ENCODE results near the gene GABBR2. TPM values are rescaled to one million over a fixed set of nuclear protein-coding genes. Genes with fewer than 3 reads are reported as not detected.

The GABBR2 gene
- total and polyA plus RNA-seq, 7 experiments from 2014 or later, result not detected

DNA sequence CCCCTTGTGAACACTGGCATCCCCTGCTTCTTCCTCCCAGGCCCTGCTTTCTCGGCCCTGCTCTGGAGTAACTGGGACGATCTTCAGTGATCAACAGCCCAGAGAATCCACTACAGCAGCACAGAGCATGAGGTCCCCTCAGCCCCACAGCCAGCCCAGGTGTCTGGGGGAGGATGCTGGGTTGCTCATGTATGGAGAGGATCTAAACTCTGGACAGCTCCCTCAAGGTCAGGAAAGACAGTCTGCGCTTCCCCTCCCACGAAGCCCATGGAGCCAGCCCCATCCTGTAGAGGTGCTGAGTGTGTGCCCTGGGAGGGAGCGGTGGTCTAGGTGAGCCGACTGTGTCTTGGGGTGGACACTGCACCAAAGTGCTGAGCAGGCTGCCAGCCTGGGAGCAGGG, 190.2 kb downstream of the GABBR2 start:
- peaks cover 0 to 1% (median 0%) of the 10 kb centered on the region in 7 donors for H3K4me1 Mint-ChIP-seq
- no peak overlapping the region for H3K27ac Mint-ChIP-seq
- H3K27me3 Mint-ChIP-seq, result peaks cover 15 to 42% (median 36%) of the 10 kb centered on the region in 5 donors
- Histone ChIP-seq H3K9me3 (ENCODE audit: control insufficient read depth in 2 of 3, low read length in 3 of 3) (no peaks in the 10 kb centered on the region), H3K4me3 (ENCODE audit: low read length) (no peak overlapping the region), H3K4me1 (ENCODE audit: control insufficient read depth in 2 of 2, insufficient read depth in 2 of 2, low read length in 2 of 2) (no peaks in the 10 kb centered on the region), H3K36me3 (ENCODE audit: control insufficient read depth in 2 of 3, insufficient read depth in 3 of 3, low read length in 3 of 3) (no peaks in the 10 kb centered on the region), H3K27ac (ENCODE audit: low read depth, low read length) (no peak overlapping the region), H3K27me3 (ENCODE audit: control insufficient read depth in 2 of 2, insufficient read depth in 2 of 2, low read length in 2 of 2) (no peaks in the 10 kb centered on the region)
- DNase-seq, result no peak
- intact Hi-C loops (cut with micrococcal nuclease), result no loop called here
- CTCF ChIA-PET, result no interaction called here
- H3K36me3 Mint-ChIP-seq, result no peaks in the 10 kb centered on the region
- no peak for ATAC-seq
- no peak overlapping the region for H3K4me3 Mint-ChIP-seq
- no peaks in the 10 kb centered on the region for H3K9me3 Mint-ChIP-seq
- POLR2A ChIA-PET, result no interaction called here

- Mint-ChIP-seq H3K27me3 (peaks cover 8 to 35% (median 33%) of the 10 kb centered on the region in 5 donors), H3K36me3 (no peaks in the 10 kb centered on the region), H3K9me3 (peaks cover 0 to 2% (median 0%) of the 10 kb centered on the region in 11 donors), H3K27ac (no peak overlapping the region), H3K4me3 (no peak overlapping the region), H3K4me1 (peaks cover 0 to 1% (median 0%) of the 10 kb centered on the region in 7 donors)
- Histone ChIP-seq H3K9me3 (ENCODE audit: control insufficient read depth in 2 of 3, low read length in 3 of 3) (no peaks in the 10 kb centered on the region), H3K4me3 (ENCODE audit: low read length) (no peak overlapping the region), H3K27me3 (ENCODE audit: control insufficient read depth in 2 of 2, insufficient read depth in 2 of 2, low read length in 2 of 2) (no peaks in the 10 kb centered on the region), H3K27ac (ENCODE audit: low read depth, low read length) (no peak overlapping the region), H3K4me1 (ENCODE audit: control insufficient read depth in 2 of 2, insufficient read depth in 2 of 2, low read length in 2 of 2) (no peaks in the 10 kb centered on the region), H3K36me3 (ENCODE audit: control insufficient read depth in 2 of 3, insufficient read depth in 3 of 3, low read length in 3 of 3) (no peaks in the 10 kb centered on the region)
- intact Hi-C loops (cut with micrococcal nuclease), result no loop called here
- DNase-seq (no peak), ATAC-seq (no peak)
- CTCF ChIA-PET, result no interaction called here
- POLR2A ChIA-PET, result no interaction called here
These were observed 191.0 kb downstream of the GABBR2 start for GRCh38 chr9:98517761-98518160.

DNA sequence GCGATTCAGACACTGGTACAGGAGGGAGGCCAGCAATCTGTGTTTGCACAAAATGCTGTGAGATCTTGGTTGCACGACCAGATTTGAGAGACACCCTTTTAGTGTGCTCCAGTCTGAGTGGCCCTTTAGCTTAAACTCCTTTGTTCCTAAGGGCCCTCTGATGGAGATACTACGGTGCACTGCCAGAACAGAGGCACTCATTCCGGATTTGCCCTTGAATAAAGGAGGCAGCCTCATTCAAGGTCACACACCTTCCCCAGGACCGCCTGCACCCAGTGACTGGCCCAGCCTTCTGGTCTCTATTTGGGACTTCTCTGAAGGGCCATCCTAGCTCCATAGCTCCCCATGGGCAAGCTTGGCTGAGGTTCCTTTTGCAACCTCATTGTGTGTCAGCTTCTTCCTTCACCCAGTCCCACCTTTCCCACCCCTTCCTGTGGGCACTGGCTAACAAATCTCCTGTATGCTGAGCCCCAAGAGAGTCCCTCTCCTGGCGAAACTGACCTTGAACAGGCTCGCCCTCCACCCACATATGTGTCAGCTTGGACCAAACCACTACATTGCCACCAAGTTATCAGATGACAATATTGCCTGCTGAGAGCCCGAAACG, 191.7 kb downstream of the GABBR2 start:
- ATAC-seq, result no peak
- no peak overlapping the region for H3K27ac Mint-ChIP-seq

GRCh38 chr9:98516205-98516896, 192.4 kb downstream of the GABBR2 start:
- Histone ChIP-seq H3K9me3 (ENCODE audit: control insufficient read depth in 2 of 3, low read length in 3 of 3) (no peaks in the 10 kb centered on the region), H3K27ac (ENCODE audit: low read depth, low read length) (no peak overlapping the region), H3K36me3 (ENCODE audit: control insufficient read depth in 2 of 3, insufficient read depth in 3 of 3, low read length in 3 of 3) (no peaks in the 10 kb centered on the region), H3K27me3 (ENCODE audit: control insufficient read depth in 2 of 2, insufficient read depth in 2 of 2, low read length in 2 of 2) (no peaks in the 10 kb centered on the region), H3K4me3 (ENCODE audit: low read length) (no peak overlapping the region), H3K4me1 (ENCODE audit: control insufficient read depth in 2 of 2, insufficient read depth in 2 of 2, low read length in 2 of 2) (no peaks in the 10 kb centered on the region)
- ATAC-seq (no peak), DNase-seq (no peak)
- H3K4me3 Mint-ChIP-seq, result no peak overlapping the region
- ChIA-PET POLR2A (no interaction called here), CTCF (no interaction called here)
- H3K36me3 Mint-ChIP-seq, result no peaks in the 10 kb centered on the region
- peaks cover 0 to 4% (median 0%) of the 10 kb centered on the region in 11 donors for H3K9me3 Mint-ChIP-seq
- H3K27me3 Mint-ChIP-seq, result peaks cover 2 to 24% (median 21%) of the 10 kb centered on the region in 5 donors
- H3K27ac Mint-ChIP-seq, result no peak overlapping the region
- intact Hi-C loops (cut with micrococcal nuclease), result no loop called here
- H3K4me1 Mint-ChIP-seq, result peaks cover 0 to 1% (median 0%) of the 10 kb centered on the region in 7 donors

More for the DNA sequence above, 191.7 kb downstream of the GABBR2 start:
- Histone ChIP-seq H3K27me3 (ENCODE audit: control insufficient read depth in 2 of 2, insufficient read depth in 2 of 2, low read length in 2 of 2) (no peaks in the 10 kb centered on the region), H3K27ac (ENCODE audit: low read depth, low read length) (no peak overlapping the region), H3K36me3 (ENCODE audit: control insufficient read depth in 2 of 3, insufficient read depth in 3 of 3, low read length in 3 of 3) (no peaks in the 10 kb centered on the region), H3K9me3 (ENCODE audit: control insufficient read depth in 2 of 3, low read length in 3 of 3) (no peaks in the 10 kb centered on the region), H3K4me3 (ENCODE audit: low read length) (no peak overlapping the region), H3K4me1 (ENCODE audit: control insufficient read depth in 2 of 2, insufficient read depth in 2 of 2, low read length in 2 of 2) (no peaks in the 10 kb centered on the region)
- Mint-ChIP-seq H3K27me3 (peaks cover 3 to 30% (median 27%) of the 10 kb centered on the region in 5 donors), H3K36me3 (no peaks in the 10 kb centered on the region), H3K4me1 (peaks cover 0 to 1% (median 0%) of the 10 kb centered on the region in 7 donors), H3K9me3 (peaks cover 0 to 2% (median 0%) of the 10 kb centered on the region in 11 donors), H3K4me3 (no peak overlapping the region)
- ChIA-PET POLR2A (no interaction called here), CTCF (no interaction called here)
- intact Hi-C loops (cut with micrococcal nuclease), result no loop called here
- DNase-seq, result no peak

- no peaks in the 10 kb centered on the region for H3K27me3 ChIP-seq (ENCODE audit: control insufficient read depth in 2 of 2, insufficient read depth in 2 of 2, low read length in 2 of 2)
- ChIA-PET POLR2A (no interaction called here), CTCF (no interaction called here)
- intact Hi-C loops (cut with micrococcal nuclease), result no loop called here
- Mint-ChIP-seq H3K4me1 (peaks cover 0 to 1% (median 0%) of the 10 kb centered on the region in 7 donors), H3K36me3 (no peaks in the 10 kb centered on the region), H3K27ac (no peak overlapping the region), H3K9me3 (peaks cover 0 to 4% (median 0%) of the 10 kb centered on the region in 11 donors), H3K27me3 (peaks cover 0 to 17% (median 14%) of the 10 kb centered on the region in 5 donors), H3K4me3 (no peak overlapping the region)
- H3K27ac ChIP-seq (ENCODE audit: low read depth, low read length), result no peak overlapping the region
- DNase-seq (no peak), ATAC-seq (no peak)
- no peaks in the 10 kb centered on the region for H3K36me3 ChIP-seq (ENCODE audit: control insufficient read depth in 2 of 3, insufficient read depth in 3 of 3, low read length in 3 of 3)
- H3K4me3 ChIP-seq (ENCODE audit: low read length), result no peak overlapping the region
- H3K9me3 ChIP-seq (ENCODE audit: control insufficient read depth in 2 of 3, low read length in 3 of 3), result no peaks in the 10 kb centered on the region
- H3K4me1 ChIP-seq (ENCODE audit: control insufficient read depth in 2 of 2, insufficient read depth in 2 of 2, low read length in 2 of 2), result no peaks in the 10 kb centered on the region
These were observed 193.1 kb downstream of the GABBR2 start for GRCh38 chr9:98515506-98516204.

GRCh38 chr9:98514841-98515240, 193.9 kb downstream of the GABBR2 start:
- no peak overlapping the region for H3K27ac Mint-ChIP-seq
- H3K36me3 ChIP-seq (ENCODE audit: control insufficient read depth in 2 of 3, insufficient read depth in 3 of 3, low read length in 3 of 3), result no peaks in the 10 kb centered on the region
- ChIA-PET POLR2A (no interaction called here), CTCF (no interaction called here)
- no peak for ATAC-seq
- no peak overlapping the region for H3K4me3 Mint-ChIP-seq
- peaks cover 0 to 4% (median 0%) of the 10 kb centered on the region in 11 donors for H3K9me3 Mint-ChIP-seq
- peaks cover 0 to 12% (median 6%) of the 10 kb centered on the region in 5 donors for H3K27me3 Mint-ChIP-seq
- H3K36me3 Mint-ChIP-seq, result no peaks in the 10 kb centered on the region
- no peaks in the 10 kb centered on the region for H3K27me3 ChIP-seq (ENCODE audit: control insufficient read depth in 2 of 2, insufficient read depth in 2 of 2, low read length in 2 of 2)
- no peaks in the 10 kb centered on the region for H3K9me3 ChIP-seq (ENCODE audit: control insufficient read depth in 2 of 3, low read length in 3 of 3)
- H3K4me1 Mint-ChIP-seq, result peaks cover 0 to 1% (median 0%) of the 10 kb centered on the region in 7 donors
- no peak overlapping the region for H3K4me3 ChIP-seq (ENCODE audit: low read length)
- no peak for DNase-seq
- no peak overlapping the region for H3K27ac ChIP-seq (ENCODE audit: low read depth, low read length)
- no peaks in the 10 kb centered on the region for H3K4me1 ChIP-seq (ENCODE audit: control insufficient read depth in 2 of 2, insufficient read depth in 2 of 2, low read length in 2 of 2)
- intact Hi-C loops (cut with micrococcal nuclease), result no loop called here

Measured in naive thymus-derived CD4-positive, alpha-beta T cell (primary cell).